HG03280 (cell line): ENCODE results near the gene CNKSR1.

Experiments
- ATAC-seq: cut with Tn5 transposase; IDR thresholded peaks from one replicate; pipeline ENCODE4 v1.9.1; 2021; ENCODE audit warnings: mild to moderate bottlenecking, moderate library complexity; ENCODE audit not compliant: unreplicated experiment

Gene CNKSR1

DNA sequence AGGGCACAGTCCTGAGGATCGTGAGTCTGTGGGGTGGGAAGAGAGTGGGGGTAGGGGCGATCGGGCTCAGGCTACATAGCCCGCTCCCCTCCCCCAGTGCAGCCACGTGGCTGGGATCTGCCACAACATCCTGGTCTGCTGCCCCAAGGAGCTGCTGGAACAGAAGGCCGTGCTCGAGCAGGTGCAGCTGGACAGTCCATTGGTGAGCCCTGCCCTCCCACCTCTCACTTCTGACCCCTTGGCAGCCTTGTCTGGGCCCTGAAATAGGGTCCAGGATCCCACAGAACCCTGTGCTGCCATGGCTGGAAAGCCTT, 5.0 kb downstream of the CNKSR1 start:
- no peak for ATAC-seq

DNA sequence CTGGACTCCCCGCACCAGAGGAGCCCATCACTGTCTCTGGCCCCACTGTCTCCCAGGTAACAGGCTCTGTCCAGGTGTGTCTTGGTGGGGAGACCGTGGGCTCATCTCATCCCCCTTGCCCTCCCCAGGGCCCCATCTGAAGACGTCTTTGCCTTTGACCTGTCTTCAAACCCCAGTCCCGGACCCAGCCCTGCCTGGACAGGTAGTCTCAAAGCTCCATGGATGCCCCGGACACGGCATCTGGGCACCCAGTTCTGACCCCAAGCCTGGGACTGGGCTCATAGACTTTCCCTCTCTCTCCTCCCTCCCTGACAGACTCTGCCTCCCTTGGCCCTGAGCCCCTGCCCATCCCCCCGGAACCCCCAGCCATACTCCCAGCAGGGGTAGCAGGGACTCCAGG, 6.8 kb downstream of the CNKSR1 start:
- no peak for ATAC-seq

DNA sequence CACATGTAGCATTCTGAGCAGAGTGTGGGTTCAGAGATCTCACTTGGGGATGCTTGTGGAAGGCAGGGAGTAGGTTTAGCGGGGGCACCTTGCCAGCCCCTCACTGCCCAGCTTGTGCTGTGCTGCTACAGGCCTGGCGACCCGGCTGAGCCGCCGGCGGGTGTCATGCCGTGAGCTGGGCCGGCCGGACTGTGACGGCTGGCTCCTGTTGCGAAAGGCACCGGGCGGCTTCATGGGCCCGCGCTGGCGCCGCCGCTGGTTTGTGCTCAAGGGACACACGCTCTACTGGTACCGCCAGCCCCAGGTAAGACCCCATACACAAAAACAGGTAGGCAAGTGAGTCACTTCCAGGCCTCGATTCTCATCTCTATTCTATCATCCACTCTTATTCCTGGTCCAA, 7.6 kb downstream of the CNKSR1 start:
- no peak for ATAC-seq

DNA sequence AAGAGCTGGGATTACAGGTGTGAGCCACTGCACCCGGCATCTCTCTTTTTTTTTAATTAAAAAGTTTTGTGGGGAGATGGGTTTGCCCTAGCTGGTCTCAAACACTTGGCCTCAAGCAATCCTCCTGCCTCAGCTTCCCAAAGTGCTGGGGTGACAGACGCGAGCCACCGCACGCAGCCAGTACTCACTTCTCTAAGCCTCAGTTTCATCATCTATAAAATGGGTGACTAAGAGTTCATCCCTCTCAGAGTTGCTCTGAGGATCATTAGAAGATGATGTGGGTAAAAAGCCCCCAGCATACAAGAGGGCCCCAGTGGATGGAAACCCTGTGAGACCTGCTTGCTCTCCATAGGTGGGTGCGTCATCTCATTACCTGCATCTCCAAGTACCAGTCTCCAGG, 10.6 kb downstream of the CNKSR1 start:
- ATAC-seq: no peak

DNA sequence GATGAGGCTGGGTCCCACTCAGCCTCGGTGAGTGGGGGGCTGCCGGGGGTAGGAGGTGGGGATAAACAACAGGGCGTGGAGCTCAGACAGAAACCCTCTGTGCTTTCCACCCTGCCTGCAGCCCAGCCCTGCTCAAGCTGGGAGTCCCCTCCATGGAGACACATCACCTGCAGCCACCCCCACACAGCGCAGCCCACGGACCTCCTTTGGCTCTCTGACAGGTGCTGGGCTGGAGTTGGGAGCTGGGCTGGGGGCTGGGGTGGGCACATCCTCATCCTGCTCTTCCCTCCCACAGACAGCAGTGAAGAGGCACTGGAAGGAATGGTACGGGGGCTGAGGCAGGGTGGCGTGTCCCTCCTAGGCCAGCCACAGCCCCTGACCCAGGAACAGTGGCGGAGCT, 11.2 kb downstream of the CNKSR1 start:
- ATAC-seq: no peak

DNA sequence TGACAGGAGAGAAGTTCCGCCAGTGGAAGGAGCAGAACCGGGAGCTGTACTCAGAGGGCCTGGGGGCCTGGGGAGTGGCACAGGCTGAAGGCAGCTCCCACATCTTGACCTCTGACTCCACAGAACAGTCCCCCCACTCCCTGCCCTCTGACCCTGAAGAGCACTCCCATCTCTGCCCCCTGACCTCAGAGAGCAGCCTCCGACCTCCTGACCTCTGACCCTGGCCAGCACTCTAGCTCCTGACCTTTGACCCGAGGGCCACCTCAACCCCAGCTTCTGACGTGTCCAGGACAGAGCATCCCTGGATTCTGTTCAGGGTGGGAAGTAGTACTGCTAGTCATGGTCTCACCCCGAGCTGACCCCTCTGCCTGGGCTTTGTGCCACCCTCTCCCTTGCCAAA, 12.0 kb downstream of the CNKSR1 start:
- no peak for ATAC-seq

DNA sequence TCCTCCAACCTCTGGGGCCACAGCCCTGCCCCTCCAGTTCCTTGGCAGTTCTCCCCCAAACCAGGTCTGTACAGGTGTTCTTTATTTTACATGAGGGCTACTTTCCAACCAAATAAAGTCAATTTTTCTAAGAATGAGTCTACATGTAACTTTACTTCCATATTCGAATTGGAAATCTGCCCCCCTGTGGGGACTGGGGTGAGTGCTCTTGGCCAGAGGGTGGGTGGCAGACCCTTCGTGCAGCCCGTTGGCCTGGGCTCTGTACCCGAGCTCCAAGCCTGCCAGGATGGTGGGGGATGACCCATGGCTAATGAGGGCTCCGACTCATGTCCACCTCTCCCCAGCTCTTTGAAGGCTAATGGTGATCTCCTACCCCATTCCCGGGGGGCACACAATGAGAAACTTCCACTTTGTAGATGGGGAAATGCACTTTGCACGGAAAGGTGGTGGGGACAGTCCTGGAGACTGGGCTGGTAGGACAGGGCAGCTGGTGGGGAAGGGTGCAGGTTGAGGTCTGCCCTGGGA, 12.5 kb downstream of the CNKSR1 start:
- ATAC-seq: no peak

DNA sequence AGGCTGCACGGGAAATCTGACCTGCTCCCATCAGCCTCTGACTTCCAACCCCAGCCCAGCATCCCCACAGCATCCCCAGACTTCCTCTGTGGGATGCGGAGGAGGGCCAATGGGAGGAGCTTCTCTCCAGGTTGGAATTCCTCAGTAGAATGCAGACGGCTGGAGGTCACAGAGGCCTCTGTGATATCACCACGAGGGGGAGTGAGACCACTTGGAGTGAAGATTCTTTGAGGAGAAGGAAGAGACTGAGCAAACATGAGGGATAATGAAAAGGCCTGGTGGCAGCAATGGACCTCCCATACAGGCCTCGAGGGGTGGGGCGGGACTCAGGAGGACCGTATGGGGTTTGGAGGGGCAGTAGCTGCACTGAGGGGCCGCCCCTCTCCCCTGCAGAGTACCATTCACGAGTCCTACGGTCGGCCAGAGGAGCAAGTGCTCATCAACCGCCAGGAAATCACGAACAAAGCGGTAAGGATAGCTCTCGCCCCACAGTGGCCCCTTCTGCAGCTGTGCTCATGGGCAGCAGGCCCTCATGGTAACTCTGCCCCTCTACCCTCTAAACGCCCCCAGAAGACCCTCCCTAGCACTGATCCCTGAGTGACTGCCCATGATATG, 13.2 kb downstream of the CNKSR1 start, which contains the start of gene CATSPER4:
CATSPER4 (plus strand) TSS at position 230 of the 615 bp plus-strand sequence; CDS start at position 256, 26 bp downstream.
- no peak for ATAC-seq

DNA sequence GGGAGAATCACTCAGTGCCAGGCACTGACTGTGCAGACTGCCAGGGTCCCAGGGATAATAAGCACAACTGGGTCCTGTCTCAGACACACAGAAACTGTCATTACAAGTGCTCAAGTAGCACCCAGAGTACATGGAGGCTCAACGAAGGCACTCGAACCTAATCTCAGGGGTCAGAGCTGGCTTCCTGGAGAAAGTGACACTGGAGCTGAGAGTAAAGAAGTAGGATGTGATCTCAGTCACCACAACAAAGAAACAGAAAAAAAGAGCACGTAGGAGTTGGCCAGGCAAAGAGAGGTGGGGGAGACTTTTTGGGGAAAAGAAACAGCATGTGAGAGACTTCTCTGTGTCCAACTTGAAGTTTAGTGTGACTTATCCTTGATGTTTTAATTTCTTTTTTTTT, 14.4 kb downstream of the CNKSR1 start:
- ATAC-seq: no peak

DNA sequence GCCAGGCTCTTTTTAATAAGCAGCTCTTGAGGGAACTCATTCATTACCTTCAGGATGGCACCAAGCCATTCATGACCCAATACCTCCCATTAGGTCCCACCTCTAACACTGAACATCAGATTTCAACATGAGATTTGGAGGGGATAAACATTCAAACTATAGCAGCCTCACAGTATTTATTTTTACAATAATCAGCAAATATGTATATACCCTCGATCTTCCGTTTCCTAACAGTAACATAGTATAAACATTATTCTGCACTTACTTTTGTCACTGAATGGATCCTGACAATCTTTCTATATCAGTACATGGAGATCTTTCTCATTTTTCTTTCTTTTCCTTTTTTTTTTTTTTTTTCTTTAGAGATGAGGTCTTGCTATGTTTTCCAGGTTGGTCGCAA, 18.5 kb downstream of the CNKSR1 start:
- ATAC-seq: no peak

DNA sequence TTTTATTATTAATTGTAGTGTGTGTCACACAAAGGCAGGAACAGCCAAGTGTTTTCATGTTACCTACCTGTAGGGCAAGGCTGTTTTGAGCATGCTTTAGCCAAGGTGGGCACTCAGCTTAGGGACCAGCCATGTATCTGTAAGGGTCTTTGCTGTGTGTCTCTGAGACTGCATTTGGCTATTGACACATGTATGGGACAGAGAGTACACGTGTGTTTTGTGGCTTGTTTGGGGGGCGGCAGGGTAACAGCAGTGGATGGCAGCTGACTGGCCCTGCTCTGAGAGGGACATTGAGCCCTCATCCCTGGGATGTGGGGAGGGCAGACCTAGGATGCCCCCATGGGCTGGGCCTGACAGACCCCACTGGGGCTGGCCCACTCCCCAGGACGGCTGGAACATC, 20.0 kb downstream of the CNKSR1 start:
- ATAC-seq: no peak

DNA sequence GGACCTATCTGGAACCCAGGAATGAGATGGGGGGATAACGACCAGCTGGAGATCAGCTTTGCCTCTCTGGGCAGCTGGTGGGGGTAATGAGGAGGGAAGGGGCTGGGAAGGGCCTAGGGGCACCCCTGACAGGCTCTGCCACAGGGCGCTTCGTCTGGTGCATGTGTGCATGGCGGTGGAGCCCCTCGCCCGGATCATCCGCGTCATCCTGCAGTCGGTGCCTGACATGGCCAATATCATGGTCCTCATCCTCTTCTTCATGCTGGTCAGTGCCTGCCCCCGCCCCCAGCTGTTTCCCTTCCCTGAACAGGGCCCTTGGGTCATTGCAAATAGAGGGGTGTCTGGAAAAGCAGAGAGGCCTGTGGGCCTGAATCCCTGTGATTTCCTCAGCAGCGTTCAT, 20.5 kb downstream of the CNKSR1 start:
- no peak for ATAC-seq

DNA sequence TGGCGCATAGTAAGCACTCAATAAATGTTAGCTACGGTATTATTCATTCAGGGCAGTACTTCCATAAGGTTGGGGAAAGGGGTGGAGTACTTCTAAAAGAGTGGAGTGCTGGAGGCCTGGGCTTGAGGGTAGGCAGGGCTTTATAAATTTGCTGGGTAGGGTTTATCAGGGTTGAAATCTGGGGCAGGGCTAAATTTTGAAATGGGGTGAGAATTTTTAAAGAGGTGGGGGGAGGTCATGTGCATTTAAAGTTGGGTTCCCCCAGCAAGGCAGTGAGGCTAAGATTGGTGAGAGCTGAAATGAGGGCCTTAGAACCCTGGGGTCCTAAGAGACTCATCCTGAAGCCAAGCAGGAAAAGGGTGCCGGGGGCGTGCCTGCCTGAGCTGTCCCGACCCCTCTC, 23.1 kb downstream of the CNKSR1 start:
- ATAC-seq: no peak

DNA sequence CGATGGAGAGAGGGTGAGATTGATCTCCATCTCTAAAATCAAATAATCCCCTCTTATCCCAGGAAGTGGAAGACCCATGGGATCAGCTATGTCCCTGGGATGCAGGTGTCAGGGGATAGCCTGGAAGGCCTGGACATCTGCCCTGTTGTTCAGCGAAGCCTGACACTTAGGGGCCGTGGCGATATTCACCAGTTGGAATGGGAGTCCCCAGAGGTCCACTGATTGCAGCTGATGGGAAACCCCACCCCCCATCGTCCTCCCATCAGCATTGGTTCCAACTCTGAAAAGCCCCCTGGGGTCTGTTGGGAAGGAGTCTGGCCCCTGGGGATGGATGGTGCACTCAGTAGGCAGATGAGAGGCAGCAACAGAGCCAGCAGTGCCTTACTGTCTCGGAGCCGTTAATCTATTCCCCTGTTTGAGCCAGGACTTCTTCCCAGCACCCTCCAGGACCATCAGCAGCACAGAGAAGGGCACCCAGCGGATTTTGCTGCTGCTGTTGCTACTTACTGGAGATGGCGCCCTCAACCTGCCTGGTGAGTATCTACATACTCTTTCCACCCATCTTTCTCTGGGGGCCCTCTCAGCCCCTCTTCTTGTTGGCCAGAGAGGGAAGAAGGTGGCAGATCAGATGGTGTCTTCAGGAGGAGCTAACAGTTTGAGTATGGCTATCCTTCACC, 26.5 kb downstream of the CNKSR1 start:
- no peak for ATAC-seq

DNA sequence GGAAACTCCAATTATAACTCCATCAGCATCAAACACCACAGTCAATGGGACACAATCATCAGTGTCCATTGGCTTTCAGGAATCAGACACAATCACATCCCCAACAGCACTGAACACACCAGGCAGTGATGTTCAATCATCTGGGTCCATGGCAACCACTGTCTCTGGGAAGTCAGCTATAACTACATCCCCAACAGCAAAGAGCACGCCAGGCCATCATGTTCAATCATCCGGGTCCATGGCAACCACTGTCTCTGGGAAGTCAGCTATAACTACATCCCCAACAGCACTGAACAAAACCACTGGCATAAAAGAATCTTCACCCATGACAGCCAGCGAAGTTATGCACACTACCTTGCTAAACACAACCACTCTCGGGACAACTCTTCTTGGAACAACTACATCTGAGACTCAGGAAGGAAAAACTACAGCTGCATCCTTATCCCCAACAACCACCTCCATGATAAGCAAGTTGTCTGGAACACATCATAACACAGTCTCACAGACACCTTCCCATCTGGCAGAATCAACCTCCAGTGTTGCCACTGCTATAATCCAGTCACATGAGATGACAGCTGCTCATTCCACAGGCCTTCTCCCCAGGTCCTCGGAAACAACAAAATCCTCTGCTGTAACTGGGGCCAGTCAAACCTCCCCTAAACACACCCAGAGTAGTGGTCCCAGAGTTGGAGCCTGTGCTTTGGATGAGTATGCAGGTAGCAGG, 33.0 kb downstream of the CNKSR1 start:
- no peak for ATAC-seq

DNA sequence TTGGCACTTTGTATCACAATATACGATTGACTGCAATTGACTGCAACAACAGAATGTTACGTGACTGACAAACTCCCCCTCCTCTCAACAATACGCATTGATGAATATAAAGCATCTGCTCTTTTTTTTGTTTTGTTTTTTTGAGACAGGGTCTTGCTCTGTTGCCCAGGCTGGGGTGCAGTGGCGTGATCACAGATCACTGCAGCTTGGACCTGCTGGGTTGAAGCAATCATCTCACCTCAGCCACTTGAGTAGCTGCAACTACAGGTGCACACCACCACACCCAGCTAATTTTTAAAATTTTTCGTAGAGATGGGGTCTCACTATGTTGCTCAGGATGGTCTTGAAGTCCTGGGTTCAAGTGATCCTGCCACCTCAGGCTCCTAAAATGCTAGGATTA, 35.4 kb downstream of the CNKSR1 start:
- ATAC-seq: no peak

DNA sequence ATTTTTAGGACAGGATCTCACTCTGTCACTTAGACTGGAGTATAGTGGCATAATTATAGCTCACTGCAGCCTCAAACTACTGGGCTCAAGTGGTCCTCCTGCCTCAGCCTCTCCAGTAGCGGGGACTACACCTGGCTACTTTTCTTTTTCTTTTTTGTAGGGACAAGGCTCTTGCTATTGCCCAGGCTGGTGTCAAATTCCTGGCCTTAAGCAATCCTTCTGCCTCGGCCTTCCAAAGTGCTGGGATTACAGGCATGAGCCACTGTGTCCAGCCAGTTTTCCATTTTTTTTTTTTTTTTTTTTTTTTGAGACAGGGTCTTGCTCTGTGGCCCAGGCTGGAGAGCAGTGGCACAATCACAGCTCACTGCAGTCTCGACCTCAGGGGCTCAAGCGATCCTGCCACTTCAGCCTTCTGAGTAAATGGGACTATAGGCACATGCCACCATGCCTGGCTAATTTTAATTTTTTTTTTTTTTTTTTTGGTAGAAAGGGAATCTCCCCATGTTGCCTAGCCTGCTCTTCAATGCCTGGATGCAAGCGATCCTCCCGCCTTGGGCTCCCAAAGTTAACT, 36.1 kb downstream of the CNKSR1 start:
- ATAC-seq: no peak

DNA sequence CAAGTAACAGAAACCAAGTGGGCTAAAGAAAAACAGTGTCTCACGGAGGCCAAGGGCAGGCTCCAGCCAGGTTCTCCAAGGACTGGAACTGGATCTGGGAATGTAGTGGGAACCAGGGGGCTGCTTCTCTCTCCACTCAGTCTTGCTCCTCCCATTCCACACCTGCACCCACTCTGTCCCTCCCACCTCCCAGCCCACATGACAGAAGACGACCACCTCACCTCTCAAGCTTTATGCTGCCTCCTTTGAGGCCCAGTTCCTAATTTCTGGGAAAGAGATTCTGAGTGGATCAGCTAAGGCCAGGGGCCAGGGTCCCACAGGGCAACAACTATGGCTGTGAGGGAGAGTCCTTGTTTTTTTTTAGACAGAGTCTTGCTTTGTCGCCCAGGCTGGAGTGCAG, 38.0 kb downstream of the CNKSR1 start:
- ATAC-seq: no peak

DNA sequence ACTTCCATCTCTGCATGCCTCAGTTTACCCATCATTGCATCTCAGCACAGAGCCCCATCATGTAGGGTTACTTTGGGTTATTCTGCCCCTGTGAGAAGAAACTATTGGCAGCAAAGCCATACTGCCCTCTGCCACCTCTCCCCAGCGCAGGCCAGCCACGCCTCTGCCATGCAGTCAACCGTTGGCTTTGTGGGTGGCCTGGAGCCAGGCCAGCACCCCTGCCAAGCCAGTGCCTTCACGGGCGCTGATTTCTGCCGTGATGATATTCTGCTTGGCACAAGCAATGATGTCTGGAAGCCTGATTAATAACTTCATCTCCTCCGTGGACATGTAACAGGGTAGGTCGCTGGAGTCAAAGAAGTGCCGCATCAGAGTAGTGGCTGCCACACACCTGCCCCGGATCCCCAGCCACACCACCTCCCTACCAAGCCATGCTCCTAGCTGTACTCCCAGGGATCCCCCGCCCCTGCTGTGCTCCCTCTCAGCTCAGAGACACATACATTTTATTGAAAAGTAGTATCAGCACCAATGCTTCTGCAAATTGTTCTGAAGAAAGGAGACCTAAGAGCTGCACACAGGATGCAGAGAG, 41.7 kb downstream of the CNKSR1 start:
- ATAC-seq: no peak

DNA sequence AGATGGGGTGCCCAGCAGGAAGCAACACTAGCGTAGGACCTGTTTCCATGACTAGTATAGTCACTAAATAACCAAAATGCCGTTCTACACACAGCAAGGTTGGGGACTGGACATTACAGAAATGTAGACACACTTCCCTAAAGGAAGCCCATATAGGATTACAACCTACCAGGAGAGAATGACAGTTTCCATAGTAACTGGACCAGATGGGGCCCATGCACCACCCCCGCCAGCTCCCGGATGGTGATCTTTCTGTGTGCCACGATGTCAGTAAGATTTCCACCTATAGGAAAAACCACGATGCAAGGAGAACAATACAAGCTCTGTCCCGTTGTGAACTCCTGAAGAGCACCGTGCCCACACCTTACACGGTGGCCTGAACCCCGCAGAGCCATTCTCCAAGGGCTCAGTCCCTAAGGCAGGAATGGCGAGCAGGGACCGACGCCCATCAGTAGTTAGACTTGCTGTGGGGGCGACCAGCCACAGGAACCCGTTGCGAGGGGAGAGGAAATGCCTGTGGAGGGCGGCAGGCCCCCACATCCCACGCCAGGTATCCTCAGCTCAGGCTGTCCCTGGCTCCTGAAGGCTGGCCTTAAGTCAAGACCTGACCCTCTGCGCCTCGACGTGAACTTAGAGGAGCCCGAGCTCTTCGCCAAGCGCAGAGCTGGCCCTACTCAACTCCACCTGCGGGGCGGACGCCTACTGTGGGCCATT, 43.1 kb downstream of the CNKSR1 start:
- no peak for ATAC-seq

DNA sequence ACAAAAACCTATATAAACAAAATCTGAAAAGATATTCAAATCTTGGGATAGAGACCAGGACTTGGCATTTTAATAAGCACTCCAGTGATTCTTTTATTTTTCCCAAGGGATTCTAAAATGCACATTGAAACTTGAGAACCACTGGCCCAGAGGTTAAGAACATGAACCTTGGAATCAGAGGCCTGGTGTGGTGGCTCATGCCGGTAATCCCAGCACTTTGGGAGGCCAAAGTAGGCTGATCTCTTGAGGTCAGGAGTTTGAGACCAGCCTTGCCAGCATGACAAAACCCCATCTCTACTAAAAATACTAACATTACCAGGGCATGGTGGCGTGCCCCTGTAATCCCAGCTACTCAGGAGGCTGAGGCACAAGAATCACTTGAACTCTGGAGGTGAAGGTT, 43.8 kb downstream of the CNKSR1 start:
- ATAC-seq: no peak
